Right cardiac atrium (tissue), 5 donors: Measurements from ENCODE around the gene KCNT2. TPM values are rescaled to one million over a fixed set of nuclear protein-coding genes. Genes with fewer than 3 reads are reported as not detected.
"Not testable (repeated sequence)": the region's sequence is repeated elsewhere in the genome, so short reads cannot be mapped to it uniquely, and the experiment has no call there.

Experiments
- ATAC-seq, 2 donors: fragments of 200-7000 bp; cut with Tn5 transposase; one replicate each; pipeline versions ENCODE4 v1.8.0 to v1.9.1; 2020; ENCODE audit warnings: moderate library complexity in 2 of 2, mild to moderate bottlenecking in 1 of 2
- DNase-seq, 3 donors: peaks; one replicate each; pipeline ENCODE4 v3.0.0-alpha.2; 2020
- H3K27ac ChIP-seq: one replicate; pipeline ENCODE4 v1.5.1; 2013; ENCODE audit warnings: mild to moderate bottlenecking, low read length, control low read depth, moderate library complexity
- H3K27me3 ChIP-seq: one replicate; pipeline ENCODE4 v1.6.1; 2013; ENCODE audit not compliant: control insufficient read depth, insufficient read depth
- H3K4me1 ChIP-seq: one replicate; pipeline ENCODE4 v1.6.1; 2013; ENCODE audit warnings: low read length; ENCODE audit not compliant: control insufficient read depth, insufficient read depth
- H3K4me3 ChIP-seq: one replicate; pipeline ENCODE4 v1.5.1; 2013; ENCODE audit warnings: low read length, control low read depth
- H3K9me3 ChIP-seq: one replicate; pipeline ENCODE4 v1.6.1; 2013; ENCODE audit warnings: low read length; ENCODE audit not compliant: control insufficient read depth
- WGBS: extraction: QIAGEN DNeasy Blood & Tissue Kit; methylation state at CpG from one replicate; pipeline ENCODE4 v1.1.7; 2013; 5-methylcytosine and 5-hydroxymethylcytosine counted together
- intact Hi-C, 4 donors: fragments of 100-400 bp; cut with DNase I; formaldehyde crosslinking; loops; one replicate each; pipeline versions ENCODE4 v1.11.0 to v1.14.0; 2022 to 2023
- polyA plus RNA-seq: library from polyadenylated mRNA; stranded (reverse); fragments of 200-250 nt; gene quantifications from one replicate; pipeline ENCODE4 v1.2.3, GENCODE V29; 2013
- total RNA-seq, 4 donors: library from RNA; stranded (reverse); fragmentation: NEBNext Ultra II Directional; extraction: Animal tissue kit (Norgen Biotek cat#: 25700); gene quantifications; one replicate each; pipeline ENCODE4 v1.2.1, GENCODE V29; 2021
- donor health status: healthy with polysubstance abuse.
- donor health status: DM: no; HTN: yes; CAD: no.
- donor health status: DM: no; HTN: no; CAD: no.
- donor health status: DM: no; HTN: yes; CAD: no; lungs with severe emphysema.
- donor health status: DM: yes; HTN: yes; CAD: no.

Gene KCNT2
- total and polyA plus RNA-seq, 5 donors: 1.9 to 7.1 (median 4.1) TPM

DNA sequence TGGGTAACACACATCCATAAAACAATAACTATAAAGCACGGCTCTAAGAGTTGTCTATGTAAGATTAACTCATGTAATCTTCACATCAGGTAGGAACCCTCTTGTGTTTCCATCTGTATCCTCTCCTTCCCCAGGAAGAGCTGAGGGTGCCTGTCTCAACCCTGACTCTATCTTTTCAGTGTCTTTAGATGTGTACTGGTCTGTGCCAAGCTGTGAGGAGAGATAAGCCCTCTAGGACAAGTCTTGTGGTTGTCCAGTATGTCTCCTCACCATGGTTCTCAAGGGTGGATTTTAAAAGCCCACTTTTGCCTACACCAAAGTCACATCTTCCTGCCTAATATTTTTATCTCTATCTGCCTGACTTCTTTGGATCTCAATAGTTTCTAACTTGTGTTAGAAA, 300.1 kb downstream of the KCNT2 start:
- 77% methylated on average over 1 of the region's 1 CpG for WGBS
- H3K4me3 ChIP-seq: no peak overlapping the region
- DNase-seq (no peak), ATAC-seq (no peak)
- H3K4me1 ChIP-seq: no peaks in the 10 kb centered on the region
- intact Hi-C loops: loop anchor here in 1 of 4 donors (5.0 kb wide), 1 partner anchor 156 kb away; no protein-coding TSS in a partner anchor
- H3K9me3 ChIP-seq: no peaks in the 10 kb centered on the region
- H3K27me3 ChIP-seq: no peaks in the 10 kb centered on the region
- no peak overlapping the region for H3K27ac ChIP-seq

DNA sequence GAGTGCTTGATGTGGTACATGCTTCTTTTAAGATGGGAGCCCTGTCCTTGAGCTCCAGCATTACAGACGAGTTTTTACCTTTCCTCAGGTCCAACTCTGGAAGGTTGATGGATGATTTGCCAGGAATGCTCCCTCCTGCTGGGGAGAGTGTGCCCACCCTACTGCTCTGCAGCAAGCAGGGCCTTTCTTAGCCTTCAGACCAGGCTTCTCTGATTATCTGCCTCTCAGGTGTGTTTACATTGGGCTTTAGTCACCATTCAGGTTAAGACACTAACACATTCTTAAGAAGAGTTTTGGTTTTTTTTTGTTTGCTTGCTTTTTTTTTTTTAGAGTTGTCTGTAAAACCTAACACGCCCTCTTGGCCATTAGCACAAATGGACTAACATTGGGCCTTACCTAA, 301.8 kb downstream of the KCNT2 start:
- DNase-seq (no peak), ATAC-seq (no peak)
- H3K27me3 ChIP-seq: no peaks in the 10 kb centered on the region
- H3K4me3 ChIP-seq: no peak overlapping the region
- 73% methylated on average over 2 of the region's 2 CpGs for WGBS
- intact Hi-C loops: loop anchor here in 1 of 4 donors (5.0 kb wide), 1 partner anchor 154 kb away; no protein-coding TSS in a partner anchor
- no peaks in the 10 kb centered on the region for H3K4me1 ChIP-seq
- no peak overlapping the region for H3K27ac ChIP-seq
- no peaks in the 10 kb centered on the region for H3K9me3 ChIP-seq

- intact Hi-C loops: loop anchor here in 1 of 4 donors (5.0 kb wide), 1 partner anchor 153 kb away; no protein-coding TSS in a partner anchor
- Histone ChIP-seq H3K27me3 (no peaks in the 10 kb centered on the region), H3K4me1 (no peaks in the 10 kb centered on the region), H3K4me3 (no peak overlapping the region), H3K27ac (no peak overlapping the region), H3K9me3 (no peaks in the 10 kb centered on the region)
- DNase-seq: no peak
- WGBS: 91% methylated on average over 2 of the region's 2 CpGs
- ATAC-seq: no peak
Measured at GRCh38 chr1:196305216-196305615, 303.0 kb downstream of the KCNT2 start.

DNA sequence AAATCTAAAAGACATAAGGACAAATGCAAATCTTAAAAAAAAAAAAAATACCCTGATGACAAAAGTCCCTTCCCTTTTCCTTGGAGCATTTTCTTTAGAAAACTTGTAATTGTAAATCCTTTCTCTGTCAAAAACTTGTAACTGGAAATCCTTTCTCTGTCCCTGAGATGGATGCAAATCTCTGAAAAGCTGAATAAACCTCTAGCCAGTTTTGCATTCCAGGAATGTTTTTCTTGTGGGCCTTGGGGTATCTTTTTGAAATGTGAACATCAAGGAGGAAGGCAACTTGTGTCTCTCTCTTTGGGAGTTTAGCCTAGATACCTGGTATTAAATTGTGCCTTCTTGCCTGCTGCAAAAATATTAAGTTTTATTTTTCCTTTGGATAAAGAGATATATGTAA, 305.3 kb downstream of the KCNT2 start:
- no peaks in the 10 kb centered on the region for H3K9me3 ChIP-seq
- intact Hi-C loops: no loop called here
- no peak overlapping the region for H3K4me3 ChIP-seq
- ATAC-seq: no peak
- H3K4me1 ChIP-seq: no peaks in the 10 kb centered on the region
- H3K27ac ChIP-seq: no peak overlapping the region
- no peak for DNase-seq
- no peaks in the 10 kb centered on the region for H3K27me3 ChIP-seq

DNA sequence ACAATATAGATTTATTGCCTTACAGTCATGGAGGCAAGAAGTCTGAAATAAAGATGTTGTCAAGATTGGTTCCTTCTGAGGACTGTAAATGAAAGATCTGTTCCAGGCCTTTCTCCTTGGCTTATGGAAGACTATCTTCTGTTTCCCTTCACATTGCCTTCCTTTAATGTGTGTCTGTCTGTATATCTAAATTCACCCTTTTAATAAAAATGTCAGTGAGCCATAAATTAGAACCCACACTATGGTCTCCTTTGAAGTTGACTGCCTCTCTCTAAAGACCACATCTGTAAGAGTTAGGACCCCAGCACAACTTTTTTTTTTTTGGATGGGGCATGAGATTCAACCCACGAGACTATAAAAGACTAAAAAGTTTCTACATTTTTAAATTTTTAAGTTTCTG, 305.8 kb downstream of the KCNT2 start:
- 84% methylated on average over 1 of the region's 1 CpG for WGBS
- ATAC-seq (no peak), DNase-seq (no peak)
- H3K4me1 ChIP-seq: no peaks in the 10 kb centered on the region
- no peaks in the 10 kb centered on the region for H3K27me3 ChIP-seq
- no peak overlapping the region for H3K27ac ChIP-seq
- H3K9me3 ChIP-seq: no peaks in the 10 kb centered on the region
- no peak overlapping the region for H3K4me3 ChIP-seq
- intact Hi-C loops: no loop called here

DNA sequence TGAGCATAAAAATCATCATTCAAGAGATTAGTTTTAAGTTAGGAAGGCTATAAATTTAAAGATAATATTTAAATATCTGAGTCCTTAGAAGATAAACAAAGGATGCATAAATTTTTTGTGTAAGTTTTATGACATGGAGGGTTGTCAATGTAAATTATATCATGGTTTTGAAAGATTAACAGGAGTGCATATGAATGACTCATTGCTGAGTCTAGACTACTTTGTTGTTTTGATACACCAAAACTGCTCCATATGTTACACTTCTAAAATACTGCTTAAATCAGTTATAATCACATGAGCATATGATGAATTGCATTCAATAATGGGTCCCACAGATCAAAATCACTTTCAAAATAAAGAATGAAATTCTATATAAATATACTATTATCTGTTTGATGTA, 312.5 kb downstream of the KCNT2 start:
- no peak overlapping the region for H3K27ac ChIP-seq
- ATAC-seq (no peak), DNase-seq (no peak)
- H3K27me3 ChIP-seq: no peaks in the 10 kb centered on the region
- intact Hi-C loops: no loop called here
- H3K4me3 ChIP-seq: no peak overlapping the region
- H3K4me1 ChIP-seq: no peaks in the 10 kb centered on the region
- H3K9me3 ChIP-seq: no peaks in the 10 kb centered on the region

GRCh38 chr1:196278816-196279215, 329.4 kb downstream of the KCNT2 start:
- WGBS: 86% methylated on average over 3 of the region's 3 CpGs

DNA sequence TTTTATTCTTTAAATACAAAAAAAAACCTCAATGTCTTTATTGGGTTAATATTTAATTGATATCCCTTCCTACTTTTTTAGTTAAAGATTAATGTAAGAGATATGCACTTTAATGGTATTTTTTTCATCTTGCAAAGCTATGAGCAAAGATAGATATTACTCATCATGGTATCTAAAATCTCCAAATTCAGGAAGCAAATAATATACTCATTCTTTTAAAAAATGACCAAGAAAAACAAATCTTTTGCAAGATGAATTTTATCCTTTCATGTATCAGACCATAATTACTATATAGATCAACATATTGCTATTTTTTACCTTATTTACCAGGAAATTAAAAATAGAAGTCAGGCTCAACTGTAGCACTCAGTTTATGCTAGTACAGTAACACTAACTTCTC, 330.4 kb downstream of the KCNT2 start:
- H3K27ac ChIP-seq: no peak overlapping the region
- H3K27me3 ChIP-seq: no peaks in the 10 kb centered on the region
- DNase-seq: no peak
- no peak overlapping the region for H3K4me3 ChIP-seq
- H3K4me1 ChIP-seq: no peaks in the 10 kb centered on the region
- intact Hi-C loops: no loop called here
- ATAC-seq: no peak
- no peaks in the 10 kb centered on the region for H3K9me3 ChIP-seq

More at GRCh38 chr1:196278816-196279215, 329.4 kb downstream of the KCNT2 start:
- no peaks in the 10 kb centered on the region for H3K4me1 ChIP-seq
- intact Hi-C loops: no loop called here
- ATAC-seq (no peak), DNase-seq (no peak)
- no peak overlapping the region for H3K27ac ChIP-seq
- no peaks in the 10 kb centered on the region for H3K27me3 ChIP-seq
- no peak overlapping the region for H3K4me3 ChIP-seq
- H3K9me3 ChIP-seq: no peaks in the 10 kb centered on the region

DNA sequence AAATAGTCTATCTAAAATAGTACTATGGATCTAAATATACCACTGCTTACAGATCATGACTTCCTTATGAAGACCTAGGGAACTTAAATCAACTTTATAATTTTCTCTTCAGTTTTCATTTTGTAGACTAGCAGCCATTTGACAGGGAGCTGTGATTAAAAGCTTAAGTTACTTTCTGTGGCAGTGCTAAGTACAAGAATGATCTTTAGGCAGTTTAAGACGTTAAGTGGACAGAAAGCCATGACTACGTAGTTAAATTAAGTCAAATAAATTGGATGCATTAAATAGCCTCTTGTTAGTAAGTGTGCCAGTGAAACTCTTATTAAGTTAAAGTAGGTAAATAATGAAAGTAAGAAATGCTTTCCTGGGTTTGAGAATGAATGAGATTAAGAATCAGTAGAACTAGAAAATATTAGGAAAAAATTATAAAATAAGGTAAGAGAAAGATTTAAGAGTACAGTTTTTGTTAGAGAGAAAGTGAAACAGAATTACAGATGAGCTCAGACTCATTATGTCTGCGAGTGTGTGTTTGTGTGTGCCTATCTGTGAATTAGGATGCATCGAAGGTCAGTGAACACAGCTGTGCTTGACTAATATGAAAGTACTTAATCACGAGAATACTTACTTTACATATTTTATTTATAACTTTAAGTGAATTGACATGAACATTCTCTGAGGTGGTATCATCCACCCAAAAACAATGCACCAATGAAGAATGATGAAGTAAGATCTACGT, 336.9 kb downstream of the KCNT2 start:
- Histone ChIP-seq H3K4me1 (no peaks in the 10 kb centered on the region), H3K9me3 (no peaks in the 10 kb centered on the region), H3K27ac (no peak overlapping the region), H3K27me3 (no peaks in the 10 kb centered on the region), H3K4me3 (no peak overlapping the region)
- intact Hi-C loops: no loop called here
- no peak for DNase-seq
- no peak for ATAC-seq
- WGBS: 82% methylated on average over 6 of the region's 6 CpGs

DNA sequence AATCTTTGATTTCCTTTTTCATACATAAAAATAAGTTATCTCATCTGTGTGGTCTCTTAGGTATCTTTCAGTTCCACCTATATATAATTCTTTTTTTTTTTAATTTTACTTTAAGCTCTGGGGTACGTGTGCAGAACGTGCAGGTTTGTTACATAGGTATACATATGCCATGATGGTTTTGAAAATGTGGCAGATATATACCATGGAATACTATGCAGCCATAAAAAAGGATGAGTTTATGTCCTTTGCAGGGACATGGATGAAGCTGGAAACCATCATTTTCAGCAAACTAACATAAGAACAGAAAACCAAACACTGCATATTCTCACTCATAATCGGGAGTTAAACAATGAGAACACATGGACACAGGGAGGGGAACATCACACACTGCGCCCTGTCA, 345.2 kb downstream of the KCNT2 start:
- H3K4me1 ChIP-seq, ATAC-seq, H3K4me3 ChIP-seq, H3K27ac ChIP-seq, DNase-seq, H3K27me3 ChIP-seq, H3K9me3 ChIP-seq, intact Hi-C loops: not testable (repeated sequence)
- WGBS: 92% methylated on average over 4 of the region's 4 CpGs

DNA sequence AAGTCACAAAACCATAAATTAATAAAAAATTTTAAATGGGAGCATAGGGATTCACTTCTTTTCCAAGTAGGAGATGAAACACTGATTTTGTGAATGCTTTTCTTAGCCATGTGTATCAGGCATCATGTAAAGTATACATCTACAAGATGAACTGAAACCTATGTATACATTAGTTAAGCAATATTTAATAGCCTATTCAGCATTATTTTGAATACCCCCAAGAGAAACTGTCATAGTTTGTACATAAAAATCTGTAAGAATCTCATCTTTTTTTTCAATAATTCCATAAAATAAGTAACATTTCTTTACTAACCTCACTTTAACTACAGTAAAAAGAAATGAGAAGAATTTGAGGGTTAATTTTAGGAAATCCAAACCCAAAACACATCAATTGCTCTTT, 348.0 kb downstream of the KCNT2 start:
- ATAC-seq (no peak), DNase-seq (no peak)
- H3K4me3 ChIP-seq: no peak overlapping the region
- intact Hi-C loops: no loop called here
- H3K27ac ChIP-seq: no peak overlapping the region
- no peaks in the 10 kb centered on the region for H3K27me3 ChIP-seq
- no peaks in the 10 kb centered on the region for H3K4me1 ChIP-seq
- no peaks in the 10 kb centered on the region for H3K9me3 ChIP-seq

GRCh38 chr1:196259316-196259715, 348.9 kb downstream of the KCNT2 start:
- no peak overlapping the region for H3K27ac ChIP-seq
- DNase-seq (no peak), ATAC-seq (no peak)
- H3K4me3 ChIP-seq: no peak overlapping the region
- no peaks in the 10 kb centered on the region for H3K9me3 ChIP-seq
- H3K4me1 ChIP-seq: no peaks in the 10 kb centered on the region
- 60% methylated on average over 2 of the region's 2 CpGs for WGBS
- intact Hi-C loops: no loop called here
- H3K27me3 ChIP-seq: no peaks in the 10 kb centered on the region
